NAMALWA (cell line): ENCODE results near the gene F13A1.

ENCODE experiments used
- DNase-seq: peaks from one replicate; pipeline ENCODE4 v3.0.0-alpha.2; 2015; ENCODE audit warnings: low spot score

Gene F13A1

GRCh38 chr6:6243846-6244245 is 76.6 kb downstream of the F13A1 start:
- no peak for DNase-seq

- DNase-seq: no peak
Observed at GRCh38 chr6:6239598-6240581, 80.6 kb downstream of the F13A1 start.

- DNase-seq: no peak
Observed at GRCh38 chr6:6236730-6237469, 83.6 kb downstream of the F13A1 start.

GRCh38 chr6:6235786-6236185 is 84.7 kb downstream of the F13A1 start:
- DNase-seq: no peak

GRCh38 chr6:6234963-6235362 is 85.5 kb downstream of the F13A1 start:
- DNase-seq: no peak

GRCh38 chr6:6230286-6230685 is 90.2 kb downstream of the F13A1 start:
- DNase-seq: peak; percentile 26

GRCh38 chr6:6227896-6228295 is 92.6 kb downstream of the F13A1 start:
- DNase-seq: no peak

GRCh38 chr6:6225885-6226529 is 94.5 kb downstream of the F13A1 start:
- DNase-seq: no peak

- no peak for DNase-seq
Observed at GRCh38 chr6:6224933-6225486, 95.5 kb downstream of the F13A1 start.

- peak; percentile 50 for DNase-seq
Observed at GRCh38 chr6:6221787-6222535, 98.5 kb downstream of the F13A1 start.

- DNase-seq: peak; percentile 25
Observed at GRCh38 chr6:6220718-6221117, 99.7 kb downstream of the F13A1 start.

GRCh38 chr6:6219716-6220115 is 100.7 kb downstream of the F13A1 start:
- DNase-seq: no peak

- DNase-seq: no peak
Observed at GRCh38 chr6:6218759-6219085, 101.7 kb downstream of the F13A1 start.

- DNase-seq: no peak
Observed at GRCh38 chr6:6217855-6218758, 102.4 kb downstream of the F13A1 start.

- no peak for DNase-seq
Observed at GRCh38 chr6:6210994-6211393, 109.5 kb downstream of the F13A1 start.

- DNase-seq: no peak
Observed at GRCh38 chr6:6202886-6203285, 117.6 kb downstream of the F13A1 start.

GRCh38 chr6:6201200-6201599 is 119.3 kb downstream of the F13A1 start:
- no peak for DNase-seq

- DNase-seq: no peak
Observed at GRCh38 chr6:6199678-6200077, 120.8 kb downstream of the F13A1 start.

- no peak for DNase-seq
Observed at GRCh38 chr6:6196762-6197161, 123.7 kb downstream of the F13A1 start.

GRCh38 chr6:6195080-6195479 is 125.4 kb downstream of the F13A1 start:
- no peak for DNase-seq
